NB4 (cell line): ENCODE results near the gene MAML2.

ENCODE experiments used
- DNase-seq: peaks from one replicate; pipeline ENCODE4 v3.0.0; 2010; ENCODE audit warnings: low read depth
- H3K4me3 ChIP-seq: one replicate; pipeline ENCODE4 v1.5.1; 2011; ENCODE audit warnings: mild to moderate bottlenecking, low read depth, low read length, moderate library complexity
- CTCF ChIP-seq: IDR thresholded peaks from one replicate; pipeline ENCODE4 v1.5.1; 2012; ENCODE audit warnings: low read depth, low read length
- MAX ChIP-seq: IDR thresholded peaks from 2 replicates; pipeline ENCODE4 v1.6.1; 2011; ENCODE audit warnings: low read depth, low read length
- MYC ChIP-seq: IDR thresholded peaks from 2 replicates; pipeline ENCODE4 v1.6.1; 2011; ENCODE audit warnings: low read depth, low read length
- POLR2A ChIP-seq: IDR thresholded peaks from 2 replicates; pipeline ENCODE4 v1.6.1; 2011; ENCODE audit warnings: mild to moderate bottlenecking; ENCODE audit not compliant: insufficient read length; ENCODE audit errors: extremely low read depth

Gene MAML2

GRCh38 chr11:96033599-96033998 is 309.4 kb downstream of the MAML2 start:
- no peak for DNase-seq
- no peak for TF ChIP-seq MYC
- no peak overlapping the region for H3K4me3 ChIP-seq

- no peak for DNase-seq
- no peak overlapping the region for H3K4me3 ChIP-seq
- TF ChIP-seq MAX (no peak), CTCF (no peak), POLR2A (no peak), MYC (no peak)
These were observed 309.9 kb downstream of the MAML2 start for GRCh38 chr11:96033095-96033494.

- no peak for DNase-seq
- H3K4me3 ChIP-seq = no peak overlapping the region
- TF ChIP-seq MYC (no peak), MAX (no peak), CTCF (no peak), POLR2A (no peak)
These were observed 314.2 kb downstream of the MAML2 start for GRCh38 chr11:96028746-96029145.

- H3K4me3 ChIP-seq = no peak overlapping the region
- TF ChIP-seq CTCF (no peak), MAX (no peak), MYC (no peak), POLR2A (no peak)
These were observed 316.0 kb downstream of the MAML2 start for GRCh38 chr11:96027021-96027420.

GRCh38 chr11:96026310-96026709 is 316.7 kb downstream of the MAML2 start:
- TF ChIP-seq POLR2A = no peak
- no peak for TF ChIP-seq CTCF
- no peak for TF ChIP-seq MAX
- TF ChIP-seq MYC = no peak
- no peak overlapping the region for H3K4me3 ChIP-seq
- no peak for DNase-seq

More at GRCh38 chr11:96027021-96027420, 316.0 kb downstream of the MAML2 start:
- no peak for DNase-seq

GRCh38 chr11:96024666-96025065 is 318.3 kb downstream of the MAML2 start:
- H3K4me3 ChIP-seq = no peak overlapping the region
- TF ChIP-seq MAX (no peak), CTCF (no peak), MYC (no peak), POLR2A (no peak)
- DNase-seq = no peak
